DOHH2 (cell line): ENCODE results near the gene KCNJ1.

ENCODE experiments used
- H3F3A ChIP-seq: fragments of 200-600 bp; sonication (generic), shearing (Covaris generic); 2 replicates; pipeline ENCODE4 v1.6.0; 2016; ENCODE audit warnings: antibody characterized with exemption, mild to moderate bottlenecking; ENCODE audit not compliant: control insufficient read depth, insufficient read depth
- H3K27ac ChIP-seq: fragments of 200-600 bp; sonication (generic); 2 replicates; pipeline ENCODE4 v1.5.1; 2014; ENCODE audit warnings: low read depth, mild to moderate bottlenecking, low read length, moderate library complexity
- H3K27me3 ChIP-seq: fragments of 200-600 bp; sonication (generic); 2 replicates; pipeline ENCODE4 v1.6.1; 2014; ENCODE audit warnings: mild to moderate bottlenecking, low read length, mixed read lengths; ENCODE audit not compliant: control insufficient read depth
- H3K36me3 ChIP-seq: fragments of 200-600 bp; sonication (generic); 2 replicates; pipeline ENCODE4 v1.6.1; 2014; ENCODE audit warnings: mild to moderate bottlenecking, low read length, moderate library complexity, mixed read lengths; ENCODE audit not compliant: control insufficient read depth
- H3K4me1 ChIP-seq: fragments of 200-600 bp; sonication (generic); 2 replicates; pipeline ENCODE4 v1.6.1; 2014; ENCODE audit warnings: mild to moderate bottlenecking, low read length, mixed read lengths; ENCODE audit not compliant: control insufficient read depth
- H3K4me2 ChIP-seq: fragments of 200-600 bp; sonication (generic); 2 replicates; pipeline ENCODE4 v1.6.0; 2014; ENCODE audit warnings: mild to moderate bottlenecking, low read length, moderate library complexity
- H3K4me3 ChIP-seq: fragments of 200-600 bp; sonication (generic); 2 replicates; pipeline ENCODE4 v1.5.1; 2014; ENCODE audit warnings: mild to moderate bottlenecking, low read length, mixed read lengths
- H3K79me2 ChIP-seq: fragments of 200-600 bp; sonication (generic); 2 replicates; pipeline ENCODE4 v1.6.1; 2014; ENCODE audit warnings: mild to moderate bottlenecking, low read length, mixed read lengths; ENCODE audit not compliant: control insufficient read depth
- H3K9me2 ChIP-seq: fragments of 200-600 bp; sonication (generic); replicated peaks from 2 replicates; pipeline ENCODE4 v1.6.1; 2014; ENCODE audit warnings: mild to moderate bottlenecking, low read length, mixed read lengths; ENCODE audit not compliant: control insufficient read depth
- H3K9me3 ChIP-seq: fragments of 200-600 bp; sonication (generic); 2 replicates; pipeline ENCODE4 v1.6.1; 2014; ENCODE audit warnings: antibody characterized with exemption, low read length, mixed read lengths; ENCODE audit not compliant: control insufficient read depth, insufficient read depth
- H4K20me1 ChIP-seq: fragments of 200-600 bp; sonication (generic); 2 replicates; pipeline ENCODE4 v1.6.0; 2014; ENCODE audit warnings: low read depth, mild to moderate bottlenecking, antibody characterized with exemption, low read length, moderate library complexity; ENCODE audit not compliant: control insufficient read depth, insufficient read depth
- CTCF ChIP-seq: fragments of 200-600 bp; sonication (generic); IDR thresholded peaks from one replicate; pipeline ENCODE4 v1.5.1; 2014; ENCODE audit warnings: antibody characterized with exemption, mild to moderate bottlenecking, low read depth, low read length; ENCODE audit not compliant: poor library complexity, severe bottlenecking
- EZH2phosphoT487 ChIP-seq: fragments of 200-600 bp; sonication (generic); IDR thresholded peaks from 2 replicates; pipeline ENCODE4 v1.6.1; 2017; ENCODE audit warnings: borderline replicate concordance, mild to moderate bottlenecking, antibody characterized with exemption, low read length, moderate library complexity, mixed read lengths

Gene KCNJ1

GRCh38 chr11:128835741-128836430 is 31.2 kb downstream of the KCNJ1 start:
- Histone ChIP-seq H3K9me3 (no peaks in the 10 kb centered on the region), H3K9me2 (no peaks in the 10 kb centered on the region), H3K27me3 (no peaks in the 10 kb centered on the region), H3F3A (peaks cover 20% of the 10 kb centered on the region), H4K20me1 (no peaks in the 10 kb centered on the region), H3K4me2 (peak overlapping the region; percentile 59), H3K79me2 (no peaks in the 10 kb centered on the region), H3K4me3 (peak overlapping the region; percentile 46), H3K36me3 (peaks cover 9% of the 10 kb centered on the region; the same call in 1 of the 2 replicates), H3K4me1 (peaks cover 100% of the 10 kb centered on the region), H3K27ac (peak overlapping the region; percentile 79)
- TF ChIP-seq EZH2phosphoT487 = no peak
- no peak for TF ChIP-seq CTCF

GRCh38 chr11:128834157-128834556 is 32.9 kb downstream of the KCNJ1 start:
- Histone ChIP-seq H3K27ac (no peak overlapping the region; the same call in 1 of the 2 replicates), H3K79me2 (no peaks in the 10 kb centered on the region), H4K20me1 (no peaks in the 10 kb centered on the region), H3K9me3 (no peaks in the 10 kb centered on the region), H3K4me3 (no peak overlapping the region), H3K9me2 (no peaks in the 10 kb centered on the region), H3K27me3 (no peaks in the 10 kb centered on the region), H3K36me3 (peaks cover 9% of the 10 kb centered on the region; the same call in 1 of the 2 replicates), H3K4me1 (peaks cover 98% of the 10 kb centered on the region), H3K4me2 (peak overlapping the region; percentile 10), H3F3A (peaks cover 13% of the 10 kb centered on the region)
- no peak for TF ChIP-seq CTCF

- H3K4me1 ChIP-seq = peaks cover 78% of the 10 kb centered on the region
- H3K36me3 ChIP-seq = peaks cover 4% of the 10 kb centered on the region; the same call in 1 of the 2 replicates
- H3K9me2 ChIP-seq = no peaks in the 10 kb centered on the region
- H3K27me3 ChIP-seq = no peaks in the 10 kb centered on the region
- H3K4me3 ChIP-seq = peak overlapping the region; percentile 31
- no peaks in the 10 kb centered on the region for H3K9me3 ChIP-seq
- H4K20me1 ChIP-seq = no peaks in the 10 kb centered on the region
- H3K27ac ChIP-seq = peak overlapping the region; percentile 38; the same call in 1 of the 2 replicates
- H3F3A ChIP-seq = peaks cover 10% of the 10 kb centered on the region
- no peaks in the 10 kb centered on the region for H3K79me2 ChIP-seq
- H3K4me2 ChIP-seq = peak overlapping the region; percentile 56
- no peak for TF ChIP-seq EZH2phosphoT487
- no peak for TF ChIP-seq CTCF
These were observed 35.0 kb downstream of the KCNJ1 start for GRCh38 chr11:128832121-128832497.
